ENCODE data around the gene THSD1. TPM values are rescaled to one million over a fixed set of nuclear protein-coding genes. Genes with fewer than 3 reads are reported as not detected.

THSD1 gene
- total and polyA plus RNA-seq, 9 of the 15 experiments (the other 6 are each of a cell fraction or from before 2014, with no cell fraction given) = 0.01 to 0.11 (median 0.04) TPM; not detected in 2

DNA sequence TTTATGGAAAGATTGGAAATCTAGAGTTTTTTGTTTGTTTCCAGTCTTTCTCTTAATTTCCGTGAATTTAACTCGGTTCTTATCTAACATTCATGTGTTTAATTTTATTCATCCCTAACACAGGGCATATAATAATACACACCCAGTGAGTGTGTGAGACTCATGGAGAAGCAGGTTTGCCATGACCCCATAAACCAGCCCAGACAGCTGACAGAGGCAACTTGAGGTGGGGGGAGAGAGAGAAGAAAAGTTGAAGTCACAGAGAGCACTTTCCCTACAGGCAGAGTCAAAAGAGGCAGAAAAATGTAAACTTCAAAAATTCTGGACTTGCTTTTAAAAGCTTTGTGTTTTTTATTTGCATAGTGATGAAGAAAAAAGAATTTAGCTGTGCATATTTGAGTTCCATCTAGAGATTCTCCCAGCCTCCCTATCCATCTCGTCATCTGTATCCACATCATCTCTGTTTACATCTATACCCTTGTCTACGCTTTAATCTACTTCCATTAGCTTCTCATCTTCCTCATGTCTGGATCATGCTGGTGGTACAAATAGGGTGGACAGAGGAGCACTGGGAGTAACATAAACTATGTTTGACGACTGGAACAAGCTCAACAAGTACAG lies 60.2 kb downstream of the THSD1 start:
- in situ Hi-C loops (cut with MboI) (no loop called here), intact Hi-C loops (cut with micrococcal nuclease) (loop anchor here (2.0 kb wide), 1 partner anchor 105 kb away; the partner anchor contains the start of gene VPS36)
- Histone ChIP-seq H3K4me2 (ENCODE audit: insufficient read depth, low read length) (no peak overlapping the region), H3K36me3 (ENCODE audit: control insufficient read depth, insufficient read depth, low read length) (no peaks in the 10 kb centered on the region), H4K20me1 (replicated peaks; ENCODE audit: control insufficient read depth, insufficient read depth, low read length) (no peaks in the 10 kb centered on the region), H3K4me1 (replicated peaks in 1 of 2; ENCODE audit: control insufficient read depth in 2 of 2, insufficient read depth in 2 of 2, low read length in 2 of 2) (no peaks in the 10 kb centered on the region), H3K9ac (ENCODE audit: insufficient read depth in 1 of 2, low read depth in 2 of 2, low read length in 2 of 2) (no peak overlapping the region), H3K27me3 (ENCODE audit: control insufficient read depth in 2 of 2, insufficient read depth in 2 of 2, low read length in 2 of 2) (no peaks in the 10 kb centered on the region), H3K79me2 (ENCODE audit: control insufficient read depth, insufficient read depth, low read length) (no peaks in the 10 kb centered on the region), H3K4me3 (no peak overlapping the region), H3K27ac (ENCODE audit: extremely low read depth, low read depth, low read length) (no peak overlapping the region), H3K9me1 (ENCODE audit: control insufficient read depth, insufficient read depth, low read length) (no peaks in the 10 kb centered on the region), H2AFZ (ENCODE audit: low read depth, low read length) (no peak overlapping the region), H3K9me3 (replicated peaks; ENCODE audit: control insufficient read depth, insufficient read depth, low read depth, low read length) (no peaks in the 10 kb centered on the region)
- CTCF ChIA-PET (ENCODE audit: low intra/inter-chr PET ratio) = no interaction called here
- ATAC-seq (no peak), DNase-seq (ENCODE audit: extremely low read depth in 1 of 4, low spot score in 3 of 4) (no peak), FAIRE-seq (no peak)
- WGBS (ENCODE audit: insufficient coverage, low coverage, missing lambda C conversion rate) = 11% methylated on average over 5 of the region's 5 CpGs
- no TSS peak for BruUV-seq (replicated peaks)
- POLR2A ChIA-PET = interaction anchor here (1.2 kb wide), 1 partner anchor 43 kb away, joined by 3 read pairs; no protein-coding TSS in a partner anchor
- TF ChIP-seq SAP30 (IDR thresholded peaks at IDR 0.05; ENCODE audit: borderline replicate concordance, insufficient read depth, low read depth, low read length, poor library complexity, severe bottlenecking) = no peak
- TF ChIP-seq, protein P1, sequence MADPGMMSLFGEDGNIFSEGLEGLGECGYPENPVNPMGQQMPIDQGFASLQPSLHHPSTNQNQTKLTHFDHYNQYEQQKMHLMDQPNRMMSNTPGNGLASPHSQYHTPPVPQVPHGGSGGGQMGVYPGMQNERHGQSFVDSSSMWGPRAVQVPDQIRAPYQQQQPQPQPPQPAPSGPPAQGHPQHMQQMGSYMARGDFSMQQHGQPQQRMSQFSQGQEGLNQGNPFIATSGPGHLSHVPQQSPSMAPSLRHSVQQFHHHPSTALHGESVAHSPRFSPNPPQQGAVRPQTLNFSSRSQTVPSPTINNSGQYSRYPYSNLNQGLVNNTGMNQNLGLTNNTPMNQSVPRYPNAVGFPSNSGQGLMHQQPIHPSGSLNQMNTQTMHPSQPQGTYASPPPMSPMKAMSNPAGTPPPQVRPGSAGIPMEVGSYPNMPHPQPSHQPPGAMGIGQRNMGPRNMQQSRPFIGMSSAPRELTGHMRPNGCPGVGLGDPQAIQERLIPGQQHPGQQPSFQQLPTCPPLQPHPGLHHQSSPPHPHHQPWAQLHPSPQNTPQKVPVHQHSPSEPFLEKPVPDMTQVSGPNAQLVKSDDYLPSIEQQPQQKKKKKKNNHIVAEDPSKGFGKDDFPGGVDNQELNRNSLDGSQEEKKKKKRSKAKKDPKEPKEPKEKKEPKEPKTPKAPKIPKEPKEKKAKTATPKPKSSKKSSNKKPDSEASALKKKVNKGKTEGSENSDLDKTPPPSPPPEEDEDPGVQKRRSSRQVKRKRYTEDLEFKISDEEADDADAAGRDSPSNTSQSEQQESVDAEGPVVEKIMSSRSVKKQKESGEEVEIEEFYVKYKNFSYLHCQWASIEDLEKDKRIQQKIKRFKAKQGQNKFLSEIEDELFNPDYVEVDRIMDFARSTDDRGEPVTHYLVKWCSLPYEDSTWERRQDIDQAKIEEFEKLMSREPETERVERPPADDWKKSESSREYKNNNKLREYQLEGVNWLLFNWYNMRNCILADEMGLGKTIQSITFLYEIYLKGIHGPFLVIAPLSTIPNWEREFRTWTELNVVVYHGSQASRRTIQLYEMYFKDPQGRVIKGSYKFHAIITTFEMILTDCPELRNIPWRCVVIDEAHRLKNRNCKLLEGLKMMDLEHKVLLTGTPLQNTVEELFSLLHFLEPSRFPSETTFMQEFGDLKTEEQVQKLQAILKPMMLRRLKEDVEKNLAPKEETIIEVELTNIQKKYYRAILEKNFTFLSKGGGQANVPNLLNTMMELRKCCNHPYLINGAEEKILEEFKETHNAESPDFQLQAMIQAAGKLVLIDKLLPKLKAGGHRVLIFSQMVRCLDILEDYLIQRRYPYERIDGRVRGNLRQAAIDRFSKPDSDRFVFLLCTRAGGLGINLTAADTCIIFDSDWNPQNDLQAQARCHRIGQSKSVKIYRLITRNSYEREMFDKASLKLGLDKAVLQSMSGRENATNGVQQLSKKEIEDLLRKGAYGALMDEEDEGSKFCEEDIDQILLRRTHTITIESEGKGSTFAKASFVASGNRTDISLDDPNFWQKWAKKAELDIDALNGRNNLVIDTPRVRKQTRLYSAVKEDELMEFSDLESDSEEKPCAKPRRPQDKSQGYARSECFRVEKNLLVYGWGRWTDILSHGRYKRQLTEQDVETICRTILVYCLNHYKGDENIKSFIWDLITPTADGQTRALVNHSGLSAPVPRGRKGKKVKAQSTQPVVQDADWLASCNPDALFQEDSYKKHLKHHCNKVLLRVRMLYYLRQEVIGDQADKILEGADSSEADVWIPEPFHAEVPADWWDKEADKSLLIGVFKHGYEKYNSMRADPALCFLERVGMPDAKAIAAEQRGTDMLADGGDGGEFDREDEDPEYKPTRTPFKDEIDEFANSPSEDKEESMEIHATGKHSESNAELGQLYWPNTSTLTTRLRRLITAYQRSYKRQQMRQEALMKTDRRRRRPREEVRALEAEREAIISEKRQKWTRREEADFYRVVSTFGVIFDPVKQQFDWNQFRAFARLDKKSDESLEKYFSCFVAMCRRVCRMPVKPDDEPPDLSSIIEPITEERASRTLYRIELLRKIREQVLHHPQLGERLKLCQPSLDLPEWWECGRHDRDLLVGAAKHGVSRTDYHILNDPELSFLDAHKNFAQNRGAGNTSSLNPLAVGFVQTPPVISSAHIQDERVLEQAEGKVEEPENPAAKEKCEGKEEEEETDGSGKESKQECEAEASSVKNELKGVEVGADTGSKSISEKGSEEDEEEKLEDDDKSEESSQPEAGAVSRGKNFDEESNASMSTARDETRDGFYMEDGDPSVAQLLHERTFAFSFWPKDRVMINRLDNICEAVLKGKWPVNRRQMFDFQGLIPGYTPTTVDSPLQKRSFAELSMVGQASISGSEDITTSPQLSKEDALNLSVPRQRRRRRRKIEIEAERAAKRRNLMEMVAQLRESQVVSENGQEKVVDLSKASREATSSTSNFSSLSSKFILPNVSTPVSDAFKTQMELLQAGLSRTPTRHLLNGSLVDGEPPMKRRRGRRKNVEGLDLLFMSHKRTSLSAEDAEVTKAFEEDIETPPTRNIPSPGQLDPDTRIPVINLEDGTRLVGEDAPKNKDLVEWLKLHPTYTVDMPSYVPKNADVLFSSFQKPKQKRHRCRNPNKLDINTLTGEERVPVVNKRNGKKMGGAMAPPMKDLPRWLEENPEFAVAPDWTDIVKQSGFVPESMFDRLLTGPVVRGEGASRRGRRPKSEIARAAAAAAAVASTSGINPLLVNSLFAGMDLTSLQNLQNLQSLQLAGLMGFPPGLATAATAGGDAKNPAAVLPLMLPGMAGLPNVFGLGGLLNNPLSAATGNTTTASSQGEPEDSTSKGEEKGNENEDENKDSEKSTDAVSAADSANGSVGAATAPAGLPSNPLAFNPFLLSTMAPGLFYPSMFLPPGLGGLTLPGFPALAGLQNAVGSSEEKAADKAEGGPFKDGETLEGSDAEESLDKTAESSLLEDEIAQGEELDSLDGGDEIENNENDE (IDR thresholded peaks at IDR 0.05; ENCODE audit: low read depth, low read length) = no peak
- no peak for TF ChIP-seq SMAD1 (IDR thresholded peaks at IDR 0.05; ENCODE audit: low read depth, low read length, partially characterized antibody)
- TF ChIP-seq C11orf30 (IDR thresholded peaks at IDR 0.05; ENCODE audit: low read depth) = no peak
- no peak for TF ChIP-seq JUNB (CRISPR knock-in tag; conservative IDR thresholded peaks at IDR 0.05)
- TF ChIP-seq KLF13 (tag; IDR thresholded peaks at IDR 0.05; ENCODE audit: borderline replicate concordance, low read depth) = no peak
- TF ChIP-seq KDM4B (IDR thresholded peaks at IDR 0.05; ENCODE audit: borderline replicate concordance in 2 of 2, low read depth in 1 of 2) = no peak
- no peak for TF ChIP-seq SIN3A (IDR thresholded peaks at IDR 0.05; ENCODE audit: borderline replicate concordance in 2 of 2, control insufficient read depth in 1 of 2, low read depth in 2 of 2, low read length in 2 of 2)
- TF ChIP-seq, protein P2, sequence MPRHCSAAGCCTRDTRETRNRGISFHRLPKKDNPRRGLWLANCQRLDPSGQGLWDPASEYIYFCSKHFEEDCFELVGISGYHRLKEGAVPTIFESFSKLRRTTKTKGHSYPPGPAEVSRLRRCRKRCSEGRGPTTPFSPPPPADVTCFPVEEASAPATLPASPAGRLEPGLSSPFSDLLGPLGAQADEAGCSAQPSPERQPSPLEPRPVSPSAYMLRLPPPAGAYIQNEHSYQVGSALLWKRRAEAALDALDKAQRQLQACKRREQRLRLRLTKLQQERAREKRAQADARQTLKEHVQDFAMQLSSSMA (CRISPR knock-in tag; IDR thresholded peaks at IDR 0.05) = no peak

Measured in K562 (cell line).